ENCODE measurements around the gene RPS6KA5. TPM values are rescaled to one million over a fixed set of nuclear protein-coding genes. Genes with fewer than 3 reads are reported as not detected.

RPS6KA5 gene
- total and polyA plus RNA-seq, 9 of the 15 experiments (the other 6 are each of a cell fraction or from before 2014, with no cell fraction given): 0.88 to 7.7 (median 4.7) TPM

DNA sequence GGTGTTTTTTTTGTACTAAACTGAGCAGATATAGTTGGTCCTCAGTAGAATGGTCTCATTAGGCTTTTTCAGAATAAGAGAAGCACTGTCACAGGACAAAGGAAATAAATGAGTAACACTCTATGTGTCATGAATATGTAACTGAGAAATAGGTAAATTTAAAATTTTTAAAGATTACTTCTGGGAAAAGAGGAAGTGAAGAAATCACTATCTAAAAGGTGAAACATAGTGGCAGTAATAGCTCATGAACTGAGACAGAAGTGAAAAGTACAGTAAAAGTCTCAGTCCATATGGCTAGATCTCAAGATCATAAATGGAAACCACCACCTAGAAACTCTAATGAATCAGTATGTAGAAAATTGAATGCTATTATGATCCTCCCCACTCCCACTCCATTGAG is 154.9 kb downstream of the RPS6KA5 start:
- no peak for DNase-seq (ENCODE audit: extremely low read depth in 1 of 4, low spot score in 3 of 4)
- Histone ChIP-seq H4K20me1 (replicated peaks; ENCODE audit: control insufficient read depth, insufficient read depth, low read length) (no peaks in the 10 kb centered on the region), H3K36me3 (ENCODE audit: control insufficient read depth, insufficient read depth, low read length) (no peaks in the 10 kb centered on the region), H3K9me3 (replicated peaks; ENCODE audit: control insufficient read depth, insufficient read depth, low read depth, low read length) (no peaks in the 10 kb centered on the region), H3K4me1 (replicated peaks in 1 of 2; ENCODE audit: control insufficient read depth in 2 of 2, insufficient read depth in 2 of 2, low read length in 2 of 2) (no peaks in the 10 kb centered on the region; a peak in 1 of 5 replicates), H3K4me3 (no peak overlapping the region), H3K9me1 (ENCODE audit: control insufficient read depth, insufficient read depth, low read length) (no peaks in the 10 kb centered on the region), H3K9ac (ENCODE audit: insufficient read depth in 1 of 2, low read depth in 2 of 2, low read length in 2 of 2) (no peak overlapping the region), H3K27ac (ENCODE audit: extremely low read depth, low read depth, low read length) (no peak overlapping the region), H2AFZ (ENCODE audit: low read depth, low read length) (no peak overlapping the region), H3K27me3 (ENCODE audit: control insufficient read depth in 2 of 2, insufficient read depth in 2 of 2, low read length in 2 of 2) (no peaks in the 10 kb centered on the region), H3K4me2 (ENCODE audit: insufficient read depth, low read length) (no peak overlapping the region), H3K79me2 (ENCODE audit: control insufficient read depth, insufficient read depth, low read length) (no peaks in the 10 kb centered on the region)
- no peak for FAIRE-seq
- in situ Hi-C loops (cut with MboI): no loop called here
- TF ChIP-seq SPI1 (IDR thresholded peaks at IDR 0.05; ENCODE audit: borderline replicate concordance, low read depth, low read length): peak; percentile 79
- no peak for TF ChIP-seq ZKSCAN8 (CRISPR knock-in tag; IDR thresholded peaks at IDR 0.05)
- TF ChIP-seq ZNF699 (CRISPR knock-in tag; IDR thresholded peaks at IDR 0.05; ENCODE audit: insufficient replicate concordance): no peak
- TF ChIP-seq CEBPG (CRISPR knock-in tag; IDR thresholded peaks at IDR 0.05): no peak
- peak in 1 of 2 experiments; percentile 50; a peak in 1 of 4 replicates for TF ChIP-seq CEBPG (tag; conservative IDR thresholded peaks at IDR 0.05 in 1 of 2, IDR thresholded peaks at IDR 0.05 in 1 of 2)
- no peak for TF ChIP-seq THRB (CRISPR knock-in tag; conservative IDR thresholded peaks at IDR 0.05)
- CTCF ChIA-PET (ENCODE audit: low intra/inter-chr PET ratio): interaction anchor here (0.6 to 1.9 kb wide), 2 partner anchors 268 to 1364 kb away, joined by 3 to 8 read pairs; no protein-coding TSS in a partner anchor
- intact Hi-C loops (cut with micrococcal nuclease): loop anchor here (10.0 kb wide), 1 partner anchor 239 kb away; no protein-coding TSS in a partner anchor
- no TSS peak for BruUV-seq (replicated peaks)
- no peak for ATAC-seq
- POLR2A ChIA-PET: no interaction called here
